ENCODE results near the gene POT1. TPM values are rescaled to one million over a fixed set of nuclear protein-coding genes. Genes with fewer than 3 reads are reported as not detected.

Gene POT1
- total and polyA plus RNA-seq, 2 of the 13 experiments (the other 11 are each of a cell fraction or from before 2014, with no cell fraction given) = 21.7 to 23.4 TPM

- TF ChIP-seq RAD21 (CRISPR knock-in tag; IDR thresholded peaks at IDR 0.05) (no peak), RFX3 (CRISPR knock-in tag; IDR thresholded peaks at IDR 0.05) (no peak), GTF2F1 (IDR thresholded peaks at IDR 0.05; ENCODE audit: low read length) (no peak), ZNF17 (CRISPR knock-in tag; IDR thresholded peaks at IDR 0.05) (no peak), JARID2 (CRISPR knock-in tag; IDR thresholded peaks at IDR 0.05; ENCODE audit: insufficient replicate concordance) (no peak), ZNF891 (CRISPR knock-in tag; IDR thresholded peaks at IDR 0.05) (no peak; the same call in none of the 2 replicates), ZNF619 (CRISPR knock-in tag; IDR thresholded peaks at IDR 0.05) (no peak), ZSCAN9 (CRISPR knock-in tag; IDR thresholded peaks at IDR 0.05; ENCODE audit: borderline replicate concordance) (no peak; the same call in 1 of the 2 replicates), ZNF605 (CRISPR knock-in tag; IDR thresholded peaks at IDR 0.05) (peak; percentile 70), EEA1 (CRISPR knock-in tag; IDR thresholded peaks at IDR 0.05; ENCODE audit: borderline replicate concordance) (no peak), ZFP82 (CRISPR knock-in tag; IDR thresholded peaks at IDR 0.05; ENCODE audit: borderline replicate concordance) (no peak), ZNF75D (CRISPR knock-in tag; IDR thresholded peaks at IDR 0.05; ENCODE audit: borderline replicate concordance) (no peak), ZNF354B (CRISPR knock-in tag; IDR thresholded peaks at IDR 0.05) (no peak), CEBPZ (IDR thresholded peaks at IDR 0.05; ENCODE audit: low read length) (no peak), SETDB1 (CRISPR knock-in tag; IDR thresholded peaks at IDR 0.05; ENCODE audit: borderline replicate concordance) (no peak), RFXANK (CRISPR knock-in tag; IDR thresholded peaks at IDR 0.05) (0 out of 2 replicates have a peak, but pooled peaks have one; percentile 26), EHMT2 (IDR thresholded peaks at IDR 0.05; ENCODE audit: borderline replicate concordance, low read depth, low read length) (no peak), ONECUT2 (CRISPR knock-in tag; IDR thresholded peaks at IDR 0.05) (no peak), ZNF136 (CRISPR knock-in tag; IDR thresholded peaks at IDR 0.05; ENCODE audit: low read depth) (0 out of 2 replicates have a peak, but pooled peaks have one; percentile 37), ZNF24 (IDR thresholded peaks at IDR 0.05) (0 out of 2 replicates have a peak, but pooled peaks have one; percentile 23), KLF9 (CRISPR knock-in tag; IDR thresholded peaks at IDR 0.05; ENCODE audit: low read depth) (peak; percentile 67; the same call in 1 of the 2 replicates), RNF2 (conservative IDR thresholded peaks at IDR 0.05; ENCODE audit: low read depth) (peak; percentile 87), JUND (CRISPR knock-in tag; IDR thresholded peaks at IDR 0.05) (no peak), GMEB2 (CRISPR knock-in tag; IDR thresholded peaks at IDR 0.05; ENCODE audit: low read depth) (peak; percentile 90), ZFP36L1 (CRISPR knock-in tag; IDR thresholded peaks at IDR 0.05) (peak; percentile 78; the same call in 1 of the 2 replicates), HNRNPH1 (optimal IDR thresholded peaks at IDR 0.05; ENCODE audit: low read depth, low read length) (no peak)
These were observed at the start of gene POT1 (continued) for GRCh38 chr7:124929467-124930172.

All from HepG2 (cell line).